HepG2 (cell line): ENCODE results near the gene EPHB3. TPM values are rescaled to one million over a fixed set of nuclear protein-coding genes. Genes with fewer than 3 reads are reported as not detected.
A peak's percentile ranks its signal among the peaks of the same experiment; 100 is the strongest.

Source experiments
- ARHGAP35 ChIP-seq: sonication (generic); formaldehyde crosslinking; IDR thresholded peaks from 2 replicates; pipeline ENCODE4 v1.9.0; 2022; ENCODE audit warnings: mild to moderate bottlenecking, inconsistent platforms, moderate library complexity, missing genetic modification reagents, borderline replicate concordance
- CC2D1A ChIP-seq: sonication (generic); formaldehyde crosslinking; IDR thresholded peaks from 2 replicates; pipeline ENCODE4 v1.8.1; 2023; ENCODE audit warnings: mild to moderate bottlenecking, missing genetic modification reagents
- FOXP1 ChIP-seq, 2 experiments: fragments of 450-650 bp in 1 of 2; IDR thresholded peaks; 2 replicates each; pipeline ENCODE4 v1.6.1; 2017 to 2018; ENCODE audit warnings: antibody characterized with exemption in 1 of 2
- MBNL3 ChIP-seq: fragments of 250-450 bp; sonication (Bioruptor Pico); conservative IDR thresholded peaks from 2 replicates; pipeline ENCODE4 v1.8.0; 2022; ENCODE audit warnings: mild to moderate bottlenecking, inconsistent platforms
- MYNN ChIP-seq: sonication (generic); formaldehyde crosslinking; IDR thresholded peaks from 2 replicates; pipeline ENCODE4 v1.4.0; 2020; ENCODE audit warnings: mild to moderate bottlenecking, low read depth, missing genetic modification reagents
- NFIC ChIP-seq: IDR thresholded peaks from 2 replicates; pipeline ENCODE4 v1.6.1; 2012; ENCODE audit warnings: mild to moderate bottlenecking, low read length, inconsistent platforms
- PRDM15 ChIP-seq: sonication (generic); formaldehyde crosslinking; IDR thresholded peaks from 2 replicates; pipeline ENCODE4 v1.4.0; 2020; ENCODE audit warnings: missing genetic modification reagents
- SP2 ChIP-seq: sonication (generic); formaldehyde crosslinking; IDR thresholded peaks from 2 replicates; pipeline ENCODE4 v1.5.1; 2020; ENCODE audit warnings: mild to moderate bottlenecking, missing genetic modification reagents
- THAP11 ChIP-seq: IDR thresholded peaks from 2 replicates; pipeline ENCODE4 v1.6.1; 2016; ENCODE audit warnings: missing biosample characterization, missing genetic modification reagents
- UBTF ChIP-seq: sonication (generic); formaldehyde crosslinking; IDR thresholded peaks from 2 replicates; pipeline ENCODE4 v1.4.0; 2020; ENCODE audit warnings: mild to moderate bottlenecking, missing genetic modification reagents
- XRCC5 ChIP-seq: fragments of 200-400 bp; formaldehyde crosslinking; optimal IDR thresholded peaks from 2 replicates; pipeline ENCODE3; 2017; ENCODE audit warnings: mild to moderate bottlenecking, low read length
- ZNF10 ChIP-seq: sonication (generic); formaldehyde crosslinking; IDR thresholded peaks from 2 replicates; pipeline ENCODE4 v1.4.0; 2020; ENCODE audit warnings: mild to moderate bottlenecking, low read depth, missing genetic modification reagents, borderline replicate concordance
- ZNF121 ChIP-seq: sonication (generic); formaldehyde crosslinking; IDR thresholded peaks from 2 replicates; pipeline ENCODE4 v1.5.0; 2020; ENCODE audit warnings: mild to moderate bottlenecking, missing genetic modification reagents
- ZNF362 ChIP-seq: sonication (generic); formaldehyde crosslinking; IDR thresholded peaks from 2 replicates; pipeline ENCODE4 v1.4.0; 2020; ENCODE audit warnings: missing genetic modification reagents, mild to moderate bottlenecking, borderline replicate concordance
- ZNF513 ChIP-seq: sonication (generic); formaldehyde crosslinking; conservative IDR thresholded peaks from 2 replicates; pipeline ENCODE4 v1.5.0; 2020; ENCODE audit warnings: missing genetic modification reagents
- ZNF567 ChIP-seq: sonication (generic); formaldehyde crosslinking; IDR thresholded peaks from 2 replicates; pipeline ENCODE4 v1.8.1; 2023; ENCODE audit warnings: mild to moderate bottlenecking, missing genetic modification reagents, borderline replicate concordance
- polyA plus RNA-seq, 8 experiments: library from polyadenylated mRNA; depleted of rRNA in 3 of 8; stranded (reverse) in 7 of 8; unstranded in 1 of 8; fragments of >200 nt; fragmentation: Illumina TruSeq in 4 of 8; extraction: Trizol in 4 of 8; gene quantifications; 2 replicates each; pipeline versions ENCODE4 v1.2.1 to v1.2.3, GENCODE V29; 2011 to 2016; ENCODE audit warnings: low read depth in 4 of 8, missing spikeins in 1 of 8, mixed read lengths in 1 of 8; ENCODE audit not compliant: insufficient read depth in 1 of 8
- total RNA-seq, 5 experiments: library from RNA; depleted of rRNA; stranded (reverse); fragments of >200 nt; fragmentation: Illumina TruSeq; extraction: Trizol; gene quantifications; 2 replicates each; pipeline ENCODE4 v1.2.3, GENCODE V29; 2016; ENCODE audit warnings: low read depth in 1 of 5
- TF ChIP-seq, protein P1 (sequence below), 2 experiments: sonication (generic) in 1 of 2; formaldehyde crosslinking in 1 of 2; IDR thresholded peaks; 2 replicates each; pipeline versions ENCODE4 v1.4.0 to v1.6.1; 2018 to 2020; ENCODE audit warnings: missing genetic modification reagents in 2 of 2, borderline replicate concordance in 1 of 2, low read depth in 1 of 2, mild to moderate bottlenecking in 1 of 2, missing biosample characterization in 1 of 2

The EPHB3 gene
- total and polyA plus RNA-seq, 2 of the 13 experiments (the other 11 are each of a cell fraction or from before 2014, with no cell fraction given), result 0.01 TPM; not detected in 1

DNA sequence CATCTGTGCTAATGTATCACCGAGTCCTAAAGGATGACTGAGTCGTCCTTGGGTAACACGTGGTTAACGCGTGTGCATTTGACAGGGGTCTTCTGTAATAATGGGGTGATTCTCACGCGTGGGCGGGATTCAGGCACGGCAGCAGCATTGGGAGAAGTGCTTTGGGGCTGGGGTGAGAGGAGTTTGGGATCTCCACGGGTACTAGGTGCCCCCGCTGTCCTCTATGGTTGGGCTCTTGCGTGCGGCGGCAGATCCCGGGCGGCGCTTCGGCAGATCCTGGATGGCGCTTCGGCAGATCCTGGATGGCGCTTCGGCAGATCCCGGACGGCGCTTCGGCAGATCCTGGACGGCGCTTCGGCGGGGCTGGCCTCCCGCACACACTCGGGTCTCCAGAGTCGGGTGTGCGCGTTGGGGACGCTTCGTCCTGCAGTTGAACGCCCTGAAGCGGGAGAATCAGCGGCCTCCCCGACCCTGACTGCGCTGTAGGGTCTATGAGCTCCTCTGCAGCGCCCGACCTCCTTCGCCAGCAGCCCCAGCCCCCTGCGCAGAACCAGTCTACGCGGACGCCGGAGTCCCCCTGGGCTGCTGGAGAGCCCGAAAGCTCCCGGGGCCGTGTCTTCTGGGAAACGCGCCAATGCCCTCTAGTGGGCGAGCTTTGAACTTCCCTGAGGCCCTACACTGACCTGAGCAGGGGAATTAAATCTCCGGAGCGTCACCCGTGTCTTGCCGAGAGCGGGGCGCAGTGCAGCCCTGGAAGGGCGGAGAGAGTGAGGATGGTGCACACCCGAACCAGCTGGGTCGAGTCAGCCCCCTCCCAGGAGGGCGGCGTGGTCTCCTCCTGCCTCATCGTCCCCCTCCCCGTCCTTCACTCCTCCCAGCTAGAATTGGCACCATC, 48.1 kb upstream of the EPHB3 start (continued):
- TF ChIP-seq MYNN (CRISPR knock-in tag) (no peak), ARHGAP35 (CRISPR knock-in tag) (peak; percentile 30; the same call in 1 of the 2 replicates), CC2D1A (CRISPR knock-in tag) (no peak), THAP11 (CRISPR knock-in tag) (peak; percentile 23; the same call in 1 of the 2 replicates), NFIC (no peak), ZNF567 (CRISPR knock-in tag) (no peak), ZNF121 (CRISPR knock-in tag) (no peak), ZNF513 (CRISPR knock-in tag) (no peak), UBTF (CRISPR knock-in tag) (peak; percentile 66; the same call in 1 of the 2 replicates), FOXP1 (IDR thresholded peaks at IDR 0.05) (no peak), FOXP1 (CRISPR knock-in tag; IDR thresholded peaks at IDR 0.05) (no peak), ZNF362 (no peak), XRCC5 (peak; percentile 85), MBNL3 (CRISPR knock-in tag) (no peak), ZNF10 (CRISPR knock-in tag) (no peak), SP2 (CRISPR knock-in tag) (0 out of 2 replicates have a peak, but pooled peaks have one; percentile 44), PRDM15 (CRISPR knock-in tag) (no peak)
- TF ChIP-seq, protein P1, sequence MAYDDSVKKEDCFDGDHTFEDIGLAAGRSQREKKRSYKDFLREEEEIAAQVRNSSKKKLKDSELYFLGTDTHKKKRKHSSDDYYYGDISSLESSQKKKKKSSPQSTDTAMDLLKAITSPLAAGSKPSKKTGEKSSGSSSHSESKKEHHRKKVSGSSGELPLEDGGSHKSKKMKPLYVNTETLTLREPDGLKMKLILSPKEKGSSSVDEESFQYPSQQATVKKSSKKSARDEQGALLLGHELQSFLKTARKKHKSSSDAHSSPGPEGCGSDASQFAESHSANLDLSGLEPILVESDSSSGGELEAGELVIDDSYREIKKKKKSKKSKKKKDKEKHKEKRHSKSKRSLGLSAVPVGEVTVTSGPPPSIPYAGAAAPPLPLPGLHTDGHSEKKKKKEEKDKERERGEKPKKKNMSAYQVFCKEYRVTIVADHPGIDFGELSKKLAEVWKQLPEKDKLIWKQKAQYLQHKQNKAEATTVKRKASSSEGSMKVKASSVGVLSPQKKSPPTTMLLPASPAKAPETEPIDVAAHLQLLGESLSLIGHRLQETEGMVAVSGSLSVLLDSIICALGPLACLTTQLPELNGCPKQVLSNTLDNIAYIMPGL (CRISPR knock-in tag; IDR thresholded peaks at IDR 0.05; ENCODE audit: borderline replicate concordance in 1 of 2, low read depth in 1 of 2), result peak; percentile 57 to 74; a peak in 3 of 4 replicates
